NCI-H510A (cell line): Measurements from ENCODE around the gene FAM163B.
A peak's percentile ranks its signal among the peaks of the same experiment; 100 is the strongest.

Source experiments
- DNase-seq: peaks from one replicate; lab custom pipeline; 2025; lab: John Stamatoyannopoulos, UW

The FAM163B gene

GRCh38 chr9:133615606-133616188, 6.5 kb upstream of the FAM163B start:
- DNase-seq, result no peak

- no peak for DNase-seq
Measured at GRCh38 chr9:133615186-133615585, 6.0 kb upstream of the FAM163B start.

GRCh38 chr9:133614678-133615077, 5.5 kb upstream of the FAM163B start:
- DNase-seq, result no peak

- no peak for DNase-seq
Measured at GRCh38 chr9:133614056-133614455, 4.9 kb upstream of the FAM163B start.

GRCh38 chr9:133613432-133613831, 4.2 kb upstream of the FAM163B start:
- DNase-seq, result no peak

- DNase-seq, result no peak
Measured at GRCh38 chr9:133612816-133613215, 3.6 kb upstream of the FAM163B start.

GRCh38 chr9:133612051-133612450, 2.9 kb upstream of the FAM163B start:
- no peak for DNase-seq

GRCh38 chr9:133610845-133611244, 1.7 kb upstream of the FAM163B start:
- no peak for DNase-seq

GRCh38 chr9:133608889-133609288, 300 bp downstream of the FAM163B start:
- no peak for DNase-seq

- DNase-seq, result no peak
Measured at GRCh38 chr9:133608382-133608781, 807 bp downstream of the FAM163B start.

GRCh38 chr9:133607976-133608375, 1.2 kb downstream of the FAM163B start:
- DNase-seq, result no peak

- DNase-seq, result no peak
Measured at GRCh38 chr9:133607381-133607780, 1.8 kb downstream of the FAM163B start.

- no peak for DNase-seq
Measured at GRCh38 chr9:133606708-133607025, 2.5 kb downstream of the FAM163B start.

GRCh38 chr9:133605856-133606707, 3.1 kb downstream of the FAM163B start:
- DNase-seq, result no peak

- no peak for DNase-seq
Measured at GRCh38 chr9:133605446-133605845, 3.7 kb downstream of the FAM163B start.

- peak; percentile 40 for DNase-seq
Measured at GRCh38 chr9:133604856-133605255, 4.3 kb downstream of the FAM163B start.

- DNase-seq, result no peak
Measured at GRCh38 chr9:133604214-133604613, 5.0 kb downstream of the FAM163B start.

- peak; percentile 73 for DNase-seq
Measured at GRCh38 chr9:133603135-133603927, 5.9 kb downstream of the FAM163B start.

- peak; percentile 49 for DNase-seq
Measured at GRCh38 chr9:133602277-133602676, 6.9 kb downstream of the FAM163B start.

GRCh38 chr9:133601746-133602145, 7.4 kb downstream of the FAM163B start:
- no peak for DNase-seq

GRCh38 chr9:133600739-133601138, 8.4 kb downstream of the FAM163B start:
- DNase-seq, result no peak

- DNase-seq, result no peak
Measured at GRCh38 chr9:133599470-133600173, 9.6 kb downstream of the FAM163B start.
